Head of caudate nucleus (tissue), 42 donors: ENCODE data around the gene HCFC2.
A peak's percentile ranks its signal among the peaks of the same experiment; 100 is the strongest.

Experiments
- DNase-seq, 42 donors: peaks; one replicate each; pipeline versions ENCODE4 v3.0.0 to v3.0.0-alpha.2; 2020 to 2021; ENCODE audit warnings: mixed read lengths in 7 of 42
- intact Hi-C: fragments of 100-400 bp; cut with DNase I; formaldehyde crosslinking; loops from one replicate; pipeline ENCODE4 v1.15.0; 2022

Gene HCFC2

DNA sequence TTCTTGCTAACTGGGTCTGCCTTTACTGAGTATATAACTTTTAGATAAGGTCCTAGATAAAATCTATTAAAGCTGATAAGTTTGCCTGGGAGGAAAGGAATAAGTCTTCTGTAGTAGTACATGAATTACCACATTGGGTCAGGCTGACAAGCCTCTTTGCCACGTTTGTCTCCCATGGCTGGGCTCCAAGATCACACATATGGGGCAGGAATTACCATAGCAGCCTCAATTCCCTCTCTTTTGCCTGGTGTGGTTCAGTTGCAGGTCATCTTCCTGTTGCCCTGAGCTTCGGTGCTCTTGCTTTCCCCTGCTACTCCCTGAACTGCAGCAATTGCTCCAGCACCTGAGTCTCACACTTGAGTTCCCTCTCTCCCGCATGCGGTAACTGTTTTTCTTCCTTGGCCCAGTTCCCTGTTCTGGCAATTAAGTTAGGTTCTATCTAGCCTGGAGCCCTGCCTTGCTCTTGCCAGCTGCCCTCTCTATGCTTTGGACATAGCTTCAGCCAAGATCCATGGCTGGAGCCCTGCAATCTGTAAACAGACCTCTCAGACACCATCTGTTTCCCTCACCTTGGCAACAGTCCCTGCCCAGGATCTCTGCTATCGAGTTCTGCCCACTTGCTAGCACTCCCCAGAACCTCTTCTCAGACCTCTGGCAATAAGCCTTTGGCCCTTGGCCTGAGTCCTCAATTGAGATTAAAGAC is 8.5 kb upstream of the HCFC2 start:
- DNase-seq, result peak in 1 of 42 donors; percentile 33
- intact Hi-C loops, result no loop called here

DNA sequence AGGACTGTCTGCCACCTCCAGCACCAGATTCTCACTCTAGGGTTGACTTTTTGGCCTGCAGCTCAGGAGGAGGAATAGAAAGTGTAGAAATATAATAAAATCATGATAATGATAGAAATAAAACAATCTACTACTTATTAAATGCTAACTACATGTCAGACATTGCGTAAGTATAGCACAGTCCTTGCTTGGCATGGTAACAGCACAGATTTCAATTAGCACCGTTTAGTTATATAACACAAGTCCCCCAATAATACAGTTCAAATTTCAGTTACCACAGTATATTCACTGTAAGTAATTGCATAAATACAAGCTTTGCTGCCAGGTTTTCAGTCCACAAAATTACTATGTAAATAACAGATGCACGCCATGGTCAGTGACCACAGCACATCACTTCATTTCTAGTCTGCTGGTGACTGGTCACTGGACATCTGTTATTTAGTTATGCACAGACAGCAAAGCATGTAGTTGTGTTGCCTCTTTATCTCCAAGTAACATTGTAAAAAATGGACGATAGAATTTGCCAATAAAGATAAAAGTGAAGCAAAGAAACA is 7.8 kb upstream of the HCFC2 start:
- DNase-seq, result no peak
- intact Hi-C loops, result no loop called here

DNA sequence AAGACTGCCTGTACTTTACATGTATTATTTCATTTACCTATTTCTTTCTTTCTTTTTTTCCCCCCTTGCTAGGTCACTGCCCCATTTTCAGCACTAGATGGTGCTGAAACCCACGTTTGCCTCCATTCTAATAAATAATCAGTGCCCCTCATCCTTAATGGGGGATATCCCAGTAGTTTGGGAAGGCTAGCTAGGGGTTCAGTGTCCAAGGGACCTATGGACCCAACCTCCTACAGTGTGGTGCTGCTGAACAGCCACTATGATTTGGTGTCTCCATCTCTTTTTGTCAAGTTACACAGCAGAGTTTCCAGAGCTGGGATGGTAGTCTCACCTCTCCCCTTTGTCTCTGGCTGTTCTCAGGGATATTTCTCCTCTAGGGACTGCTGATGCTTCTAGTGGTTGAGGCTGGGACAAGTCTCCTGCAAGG is 6.5 kb upstream of the HCFC2 start:
- DNase-seq, result no peak
- intact Hi-C loops, result no loop called here

DNA sequence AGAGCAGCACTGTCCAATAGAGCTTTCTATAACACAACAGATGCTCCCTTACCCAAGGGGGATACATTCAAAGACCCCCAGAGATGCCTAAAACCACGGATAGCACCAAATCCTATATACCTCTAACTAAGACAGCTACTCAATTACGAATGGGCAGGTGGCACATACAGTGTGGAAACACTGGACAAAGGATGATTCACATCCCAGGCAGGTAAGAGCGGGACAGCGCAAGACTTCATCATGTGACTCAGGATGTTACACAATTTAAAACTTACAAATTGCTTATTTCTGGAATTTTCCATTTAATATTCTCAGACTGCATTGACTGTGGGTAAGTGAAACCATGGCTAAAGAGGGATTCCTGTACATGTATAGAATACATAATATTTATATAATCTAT is 5.5 kb upstream of the HCFC2 start:
- intact Hi-C loops, result no loop called here
- DNase-seq, result no peak

DNA sequence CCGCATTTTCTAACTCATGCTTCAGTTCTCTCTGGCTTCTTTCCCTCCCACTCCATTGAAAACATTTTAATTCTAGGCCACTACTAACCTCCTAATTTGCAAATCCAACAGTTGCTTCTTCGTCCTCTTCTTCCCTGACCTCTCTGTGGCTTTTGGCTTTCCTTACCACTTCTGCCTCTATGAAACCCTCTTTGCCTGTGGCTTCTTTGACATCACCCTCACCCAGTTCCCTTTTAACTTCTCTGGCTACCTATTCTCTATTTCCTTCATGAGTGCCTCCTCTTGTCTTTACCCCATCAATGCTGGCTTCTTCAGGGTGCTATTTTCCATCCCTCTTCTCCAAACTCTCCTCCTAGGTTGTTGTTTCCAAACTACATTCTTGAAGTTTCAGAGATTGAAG is 4.4 kb upstream of the HCFC2 start:
- no peak for DNase-seq
- intact Hi-C loops, result loop anchor here (5.0 to 10.0 kb wide), 2 partner anchors 75 to 93 kb away; partner anchors contain the start of genes NFYB and TDG

DNA sequence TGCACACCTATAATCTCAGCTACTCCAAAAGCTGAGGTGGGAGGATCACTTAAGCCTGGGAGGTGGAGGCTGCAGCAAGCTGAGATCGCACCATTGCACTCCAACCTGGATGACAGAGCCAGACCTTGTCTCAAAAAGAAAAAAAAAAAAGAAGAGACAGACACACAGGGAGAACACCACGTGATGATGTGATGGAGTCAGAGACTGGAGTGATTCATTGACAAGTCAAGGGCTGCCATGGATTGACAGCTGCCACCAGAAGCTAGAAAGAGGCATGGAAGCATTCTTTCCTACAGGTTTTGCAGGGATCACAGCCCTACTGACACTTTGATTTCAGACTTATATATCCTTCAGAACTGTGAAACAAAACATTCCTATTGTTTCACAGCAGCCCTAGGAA is 3.5 kb upstream of the HCFC2 start:
- intact Hi-C loops, result loop anchor here (5.0 to 10.0 kb wide), 2 partner anchors 74 to 93 kb away; partner anchors contain the start of genes NFYB and TDG
- peak in 3 of 42 donors; percentile 13 to 42 (median 17) for DNase-seq

DNA sequence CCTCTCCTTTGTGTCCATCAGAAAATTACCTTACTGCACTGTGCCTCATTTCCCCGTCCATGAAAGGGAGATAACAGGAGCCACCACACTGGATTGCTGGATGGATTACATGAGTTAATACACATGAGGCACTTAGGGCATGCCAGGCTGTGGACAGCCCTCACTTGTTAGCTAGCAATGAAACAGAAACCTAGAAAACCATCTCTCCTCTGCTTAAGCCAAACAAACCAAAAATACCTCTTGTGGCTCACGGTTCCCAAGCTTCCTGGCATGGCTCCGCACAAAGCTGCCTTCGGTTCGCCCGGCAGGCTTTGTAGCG is 660 bp upstream of the HCFC2 start:
- peak in 3 of 42 donors; percentile 10 to 41 (median 22) for DNase-seq

DNA sequence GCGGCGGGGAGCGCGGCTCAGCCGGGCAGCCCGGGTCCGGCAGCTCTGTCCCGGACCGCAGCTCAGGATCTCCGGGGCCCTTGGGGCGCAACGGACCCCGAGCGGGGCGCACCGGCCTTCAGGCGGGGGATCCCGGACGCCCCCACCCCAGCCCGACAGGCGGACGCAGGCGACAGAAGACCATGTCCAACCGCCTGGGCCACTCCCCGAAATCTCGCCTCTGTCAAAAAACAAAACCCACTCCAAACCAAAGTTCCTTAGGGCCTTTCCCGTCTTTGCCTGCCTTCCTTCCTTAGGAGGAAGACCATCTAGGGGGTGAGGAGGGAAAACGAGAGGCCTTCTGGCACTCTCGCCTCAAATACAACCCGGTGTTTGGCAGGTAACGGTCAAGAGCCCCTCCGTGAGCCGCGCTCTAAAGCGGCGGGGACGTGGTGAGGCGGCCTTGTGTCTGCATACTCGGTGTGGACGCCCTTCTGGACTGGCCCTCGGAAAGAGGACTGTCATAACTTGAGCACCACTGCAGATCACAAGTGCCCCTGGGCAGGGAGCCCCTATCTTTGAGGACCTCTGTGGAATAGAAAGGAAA is 604 bp downstream of the HCFC2 start:
- DNase-seq, result peak in 14 of 42 donors; percentile 5 to 53 (median 19)
- intact Hi-C loops, result loop anchor here (5.0 to 10.0 kb wide), 2 partner anchors 70 to 98 kb away; partner anchors contain the start of genes NFYB and TDG

More for the DNA sequence above, 660 bp upstream of the HCFC2 start:
- intact Hi-C loops, result loop anchor here (5.0 to 10.0 kb wide), 2 partner anchors 71 to 96 kb away; partner anchors contain the start of genes NFYB and TDG

DNA sequence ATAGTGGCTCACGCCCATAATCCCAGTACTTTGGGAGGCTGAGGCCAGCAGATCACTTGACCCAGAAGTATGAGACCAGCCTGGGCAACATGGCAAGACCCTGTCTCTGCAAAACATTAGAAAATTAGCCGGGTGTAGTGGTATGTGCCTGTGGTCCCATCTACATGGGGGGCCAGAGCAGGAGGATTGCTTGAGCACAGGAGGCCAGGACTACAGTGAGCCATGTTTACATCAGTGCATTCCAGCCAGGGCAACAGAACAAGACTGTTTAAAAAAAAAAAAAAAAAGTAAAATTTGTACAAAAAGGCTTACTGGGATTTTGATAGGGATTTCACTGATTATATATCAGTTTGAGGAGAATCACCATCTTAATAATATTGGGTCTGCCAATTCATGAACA is 7.8 kb downstream of the HCFC2 start:
- DNase-seq, result no peak
- intact Hi-C loops, result no loop called here

DNA sequence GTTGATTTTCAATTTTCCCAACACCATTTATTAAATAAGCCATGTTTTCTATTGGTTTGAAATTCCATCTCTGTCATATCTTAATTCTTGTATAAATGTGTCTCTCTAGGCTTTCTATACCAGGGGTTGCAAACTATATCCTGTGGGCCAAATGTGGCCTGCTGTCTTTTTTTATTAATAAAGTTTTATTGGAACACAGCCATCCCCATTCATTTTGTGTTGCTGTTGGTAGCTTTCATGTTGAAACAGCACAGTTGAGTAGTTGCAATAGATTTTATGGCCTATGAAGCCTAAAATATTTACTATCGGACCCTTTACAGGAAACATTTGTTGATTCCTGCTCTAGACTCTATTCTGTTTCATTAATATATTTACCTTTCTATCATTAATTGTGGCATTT is 9.4 kb downstream of the HCFC2 start:
- intact Hi-C loops, result no loop called here
- no peak for DNase-seq

DNA sequence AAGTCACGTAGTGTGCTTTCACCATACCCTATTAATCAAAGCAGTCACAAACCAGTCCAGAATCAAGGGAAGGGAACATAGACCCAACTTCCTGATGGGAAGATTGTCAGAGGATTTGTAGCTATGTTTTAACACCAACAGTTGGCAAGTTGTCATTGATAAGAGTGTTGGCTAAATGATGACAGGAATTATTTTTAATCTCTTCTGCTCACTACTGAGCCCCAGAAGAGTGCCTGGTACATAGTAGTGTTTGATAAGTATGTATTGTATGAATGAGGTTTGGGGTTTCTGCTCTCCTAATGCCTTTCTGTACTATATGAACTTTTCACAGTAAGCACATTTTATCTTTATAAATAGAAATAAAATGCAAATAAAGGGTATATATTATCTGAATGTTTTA is 14.7 kb downstream of the HCFC2 start:
- intact Hi-C loops, result no loop called here
- no peak for DNase-seq

DNA sequence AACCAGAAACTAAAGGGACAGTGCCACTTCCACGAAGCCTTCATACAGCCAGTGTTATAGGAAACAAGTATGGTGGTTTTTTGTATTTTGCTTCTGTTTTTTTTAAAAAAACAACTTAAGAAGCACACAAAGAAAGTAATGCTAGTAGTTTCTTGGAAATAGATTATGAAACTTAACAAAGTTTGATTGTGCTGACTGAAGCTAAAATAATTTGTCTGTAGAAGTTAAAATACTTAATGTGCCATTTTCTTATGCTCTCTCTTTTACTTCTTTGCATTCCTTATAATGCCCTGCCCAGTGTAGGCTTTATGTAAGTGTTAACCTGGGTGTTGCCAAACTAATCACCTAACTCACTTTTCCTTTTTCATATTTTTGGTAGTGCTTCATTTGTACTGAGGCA is 16.4 kb downstream of the HCFC2 start:
- intact Hi-C loops, result no loop called here
- DNase-seq, result no peak

DNA sequence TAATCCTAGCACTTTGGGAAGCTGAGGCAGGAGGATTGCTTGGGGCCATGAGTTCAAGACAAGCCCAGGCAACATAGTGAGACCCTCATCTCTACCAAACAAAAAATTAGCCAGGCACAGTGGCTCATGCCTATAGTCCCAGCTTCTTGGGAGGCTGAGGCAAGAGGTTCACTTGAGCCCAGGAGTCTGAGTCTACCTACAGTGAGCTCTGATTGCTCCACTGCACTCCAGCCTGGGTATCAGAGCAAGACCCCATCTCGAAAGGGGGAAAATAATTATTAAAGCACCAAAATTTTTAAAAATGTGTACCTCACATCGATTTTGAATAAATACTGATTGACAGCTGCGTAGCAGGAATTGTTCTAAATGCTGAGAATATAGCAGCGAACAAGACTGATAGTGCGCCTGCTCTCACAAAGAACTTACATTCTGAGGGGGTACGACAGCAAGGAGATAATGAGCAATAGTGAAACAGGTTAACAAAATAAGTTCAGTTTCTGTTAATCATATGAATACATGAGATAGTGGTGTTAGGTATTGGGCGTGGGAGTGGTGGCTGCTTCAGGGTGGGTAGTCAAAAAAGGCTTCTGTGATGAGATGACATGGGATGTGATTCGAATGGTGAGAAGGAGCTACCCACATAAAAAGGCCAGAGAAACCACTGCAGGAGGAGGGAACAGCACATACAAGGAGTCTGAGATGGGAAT is 19.6 kb downstream of the HCFC2 start:
- DNase-seq, result no peak
- intact Hi-C loops, result no loop called here

DNA sequence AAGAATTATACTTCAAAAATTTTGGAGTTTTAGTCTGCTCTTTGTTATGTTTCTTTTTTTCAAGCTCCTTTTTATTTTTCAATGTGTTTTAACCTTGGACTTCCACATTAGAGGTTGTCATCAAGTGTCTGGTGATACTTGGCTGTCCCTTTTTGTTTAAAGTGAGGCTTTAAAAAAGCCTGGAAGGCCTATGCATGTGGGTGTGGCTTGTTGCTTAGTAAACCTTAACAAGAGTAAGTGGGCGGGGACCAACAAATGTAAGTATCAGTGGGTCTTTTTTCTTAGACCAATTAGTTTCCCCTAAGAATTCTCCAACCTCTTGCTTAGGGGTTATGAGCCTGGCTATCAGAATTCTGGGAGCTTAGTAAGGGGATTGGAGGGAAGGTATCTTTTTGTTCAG is 26.4 kb downstream of the HCFC2 start:
- intact Hi-C loops, result no loop called here

DNA sequence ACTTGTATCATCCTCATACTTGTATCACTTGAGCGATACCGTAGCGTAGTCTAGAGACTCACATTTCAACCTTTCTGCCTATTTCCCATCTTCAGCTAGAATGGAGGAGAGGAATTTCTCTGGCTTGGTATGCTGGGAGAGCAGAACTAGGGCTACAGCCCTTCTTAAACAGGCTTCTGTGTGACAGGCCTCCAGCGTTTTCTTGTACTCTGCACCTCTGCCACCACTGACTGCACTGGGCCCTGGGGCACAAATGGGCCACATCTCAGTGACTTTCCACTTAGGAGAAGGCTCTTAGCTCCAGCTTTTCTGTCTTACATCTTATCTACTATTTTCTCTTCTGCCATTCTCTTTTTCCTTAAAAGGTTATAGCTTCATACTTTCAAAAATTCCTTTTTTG is 26.8 kb downstream of the HCFC2 start:
- intact Hi-C loops, result no loop called here

More for the DNA sequence above, 26.4 kb downstream of the HCFC2 start:
- DNase-seq, result no peak

DNA sequence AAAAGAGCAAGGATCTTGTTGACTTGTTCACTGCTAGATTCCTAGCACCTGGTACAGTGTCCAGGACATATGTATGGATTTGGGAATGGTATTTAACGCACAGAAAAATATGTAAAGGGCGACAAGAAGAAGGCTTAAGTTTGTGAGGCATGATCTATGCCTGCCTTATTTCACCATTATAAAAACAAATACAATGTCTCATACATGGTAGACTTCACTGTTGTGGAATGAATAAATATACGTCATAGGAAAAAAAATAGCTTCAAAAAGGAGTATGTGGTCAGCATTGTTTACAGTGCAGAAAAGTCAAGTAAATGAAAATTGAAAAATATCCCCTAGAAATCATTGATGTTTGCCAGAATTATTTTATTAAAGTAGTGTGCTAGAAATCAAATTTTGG is 30.0 kb downstream of the HCFC2 start:
- intact Hi-C loops, result no loop called here
- no peak for DNase-seq

More for the DNA sequence above, 26.8 kb downstream of the HCFC2 start:
- no peak for DNase-seq

DNA sequence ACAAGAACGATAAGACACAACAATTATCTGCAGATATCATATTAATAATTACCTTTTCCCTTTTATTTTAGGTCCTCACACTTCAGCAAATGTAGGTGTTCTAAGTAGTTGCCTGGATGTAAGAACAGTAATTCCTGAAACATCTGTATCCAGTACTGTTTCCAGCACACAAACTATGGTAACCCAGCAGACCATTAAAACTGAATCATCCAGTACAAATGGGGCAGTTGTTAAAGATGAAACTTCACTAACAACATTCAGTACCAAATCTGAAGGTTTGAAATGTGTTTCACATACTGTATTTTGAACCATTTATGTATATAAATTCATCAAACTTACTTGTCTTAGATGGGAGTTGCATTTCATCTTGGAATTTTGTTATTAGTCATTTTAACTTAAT is 31.0 kb downstream of the HCFC2 start:
- DNase-seq, result no peak
- intact Hi-C loops, result no loop called here

DNA sequence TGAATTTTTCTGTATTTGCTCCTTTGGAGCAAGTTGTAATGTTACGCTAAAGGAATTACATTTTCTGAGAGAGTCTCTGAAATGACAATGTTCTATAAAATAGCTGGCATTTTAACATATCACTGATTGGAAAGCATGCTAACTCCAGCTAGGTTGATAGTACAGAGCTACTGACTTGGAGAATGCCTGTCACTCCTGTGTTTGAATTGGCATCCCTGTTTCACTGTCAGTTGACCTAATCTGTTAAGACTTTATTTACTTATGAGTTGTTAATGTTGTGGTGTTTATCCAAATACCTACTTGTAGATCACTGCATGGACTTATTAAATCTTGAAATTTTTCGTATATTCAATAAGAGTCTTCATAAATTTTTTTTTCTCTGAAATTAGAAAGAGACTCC is 33.6 kb downstream of the HCFC2 start:
- intact Hi-C loops, result no loop called here
- no peak for DNase-seq

DNA sequence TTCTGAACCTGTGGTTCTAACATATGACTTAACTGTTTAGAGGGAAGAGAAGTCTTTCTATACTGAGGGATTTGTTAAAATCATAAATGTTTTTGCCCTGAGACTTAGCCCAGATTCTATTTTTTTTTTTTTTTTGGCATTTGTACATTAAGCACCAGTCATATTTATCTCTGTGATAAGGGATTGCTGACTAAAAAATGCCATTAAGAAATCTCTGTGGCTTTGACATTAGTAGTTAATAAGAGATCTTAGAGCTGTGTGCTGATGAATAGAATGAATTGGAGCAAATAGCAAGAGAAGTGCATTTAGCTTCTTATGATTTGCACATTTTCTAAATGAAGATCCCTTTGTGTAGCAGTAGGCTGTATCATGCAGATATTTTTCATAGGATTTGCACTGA is 41.1 kb downstream of the HCFC2 start:
- intact Hi-C loops, result loop anchor here (5.0 kb wide), 1 partner anchor 223 kb away; no protein-coding TSS in a partner anchor
- no peak for DNase-seq

DNA sequence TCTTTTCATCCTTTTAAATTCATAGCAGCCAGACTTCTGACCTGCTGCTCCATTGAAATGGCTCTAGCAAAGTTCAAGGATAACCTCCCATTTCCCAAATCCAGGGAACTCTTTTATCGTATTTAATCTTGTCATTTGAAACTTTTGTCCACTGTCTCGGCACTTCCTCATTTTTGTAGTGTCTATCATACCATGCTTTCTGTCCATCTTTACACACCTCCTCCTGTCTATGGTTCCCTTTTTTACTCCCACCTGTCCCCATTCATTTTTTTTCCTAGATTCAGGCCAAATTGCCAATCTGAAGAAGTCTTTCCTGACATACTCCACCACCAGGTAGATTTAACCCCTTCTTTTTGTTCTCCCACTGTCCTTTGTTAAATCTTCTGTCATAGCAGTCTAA is 42.6 kb downstream of the HCFC2 start:
- no peak for DNase-seq
- intact Hi-C loops, result loop anchor here (5.0 kb wide), 1 partner anchor 225 kb away; no protein-coding TSS in a partner anchor
